ENCODE results near the gene ELF2. TPM values are rescaled to one million over a fixed set of nuclear protein-coding genes. Genes with fewer than 3 reads are reported as not detected.

Gene ELF2
- polyA plus RNA-seq, 4 donors: 8.1 to 43.3 (median 12.4) TPM

Other genes with a start within 250 kb of the ELF2 start
- 1 to 10 TPM; 2.3 to 8.5 (median 4.7) TPM for gene NOCT, start 161.4 kb downstream of the ELF2 start, polyA plus RNA-seq
- under 1 TPM in 3 of 4 donors, not detected in 1; 0.25 to 0.89 (median 0.35) TPM for gene MGARP, start 103.0 kb upstream of the ELF2 start, polyA plus RNA-seq
- 10 to 100 TPM in 1 of 4 donors, 1 to 10 TPM in 3; 5.4 to 20.9 (median 8.6) TPM for gene NAA15, start 124.3 kb upstream of the ELF2 start, polyA plus RNA-seq
- gene NDUFC1, start 125.3 kb upstream of the ELF2 start, polyA plus RNA-seq: 100 to 1,000 TPM in 3 of 4 donors, 10 to 100 TPM in 1; 90.9 to 194 (median 149) TPM